ENCODE measurements around the gene TAF1B. TPM values are rescaled to one million over a fixed set of nuclear protein-coding genes. Genes with fewer than 3 reads are reported as not detected.

Gene TAF1B
- total RNA-seq, 1 experiment from 2014 or later, result 29.9 TPM

- Histone ChIP-seq H3K9ac (ENCODE audit: extremely low read depth, insufficient read length, low read length) (no peak overlapping the region), H2BK20ac (ENCODE audit: low read depth, low read length, poor library complexity, severe bottlenecking) (no peak overlapping the region), H3K18ac (ENCODE audit: insufficient read length, low read depth, low read length) (no peak overlapping the region), H4K20me1 (ENCODE audit: control insufficient read depth, insufficient read depth, insufficient read length) (no peaks in the 10 kb centered on the region), H4K5ac (ENCODE audit: insufficient read length, low read depth, low read length) (no peak overlapping the region), H3K23ac (ENCODE audit: insufficient read length, low read depth, low read length) (no peak overlapping the region), H3K9me3 (ENCODE audit: control insufficient read depth, low read depth, low read length) (no peaks in the 10 kb centered on the region), H2BK120ac (ENCODE audit: low read depth, low read length, poor library complexity, severe bottlenecking) (no peak overlapping the region), H3K4me2 (ENCODE audit: insufficient read depth, insufficient read length, low read length) (no peak overlapping the region), H4K91ac (ENCODE audit: insufficient read length, low read depth, low read length) (no peak overlapping the region), H3K14ac (ENCODE audit: insufficient read depth, low read length) (no peak overlapping the region), H3K79me1 (ENCODE audit: insufficient read depth, low read depth, low read length, poor library complexity, severe bottlenecking) (no peaks in the 10 kb centered on the region), H3K56ac (ENCODE audit: insufficient read length, low read depth, low read length) (no peak overlapping the region), H3T11ph (ENCODE audit: low read length) (no peak overlapping the region), H4K8ac (replicated peaks; ENCODE audit: insufficient read length, low read depth, low read length) (no peak overlapping the region), H2AK5ac (ENCODE audit: insufficient read length, low read length) (no peak overlapping the region), H3K27ac (ENCODE audit: insufficient read length, low read depth, low read length) (no peak overlapping the region), H3K4me1 (ENCODE audit: insufficient read depth, low read length) (no peaks in the 10 kb centered on the region), H3K79me2 (ENCODE audit: insufficient read depth, low read length) (no peaks in the 10 kb centered on the region), H2BK15ac (ENCODE audit: low read depth, low read length) (no peak overlapping the region), H3K4ac (ENCODE audit: low read depth, low read length) (no peak overlapping the region), H2BK5ac (ENCODE audit: insufficient read length, low read length) (no peak overlapping the region), H3K27me3 (ENCODE audit: insufficient read depth, low read length) (no peaks in the 10 kb centered on the region), H2BK12ac (ENCODE audit: insufficient read length, low read depth, low read length) (no peak overlapping the region), H3K23me2 (ENCODE audit: insufficient read length, low read depth, low read length, poor library complexity, severe bottlenecking) (no peaks in the 10 kb centered on the region), H2AFZ (ENCODE audit: low read length) (no peak overlapping the region)
- H3K27me3 Mint-ChIP-seq (ENCODE audit: low read depth), result no peaks in the 10 kb centered on the region; the same call in none of the 2 replicates
- WGBS (ENCODE audit: extremely low coverage, insufficient read length, low lambda C conversion rate), result no CpG with 5 or more reads among the region's 13 CpGs
- H3K36me3 Mint-ChIP-seq (ENCODE audit: insufficient read depth in 1 of 3, low read depth in 3 of 3), result no peaks in the 10 kb centered on the region
- H3K27ac Mint-ChIP-seq, result peak overlapping the region in 1 of 3 experiments; percentile 93; a peak in 3 of 7 replicates
- no peaks in the 10 kb centered on the region; a peak in 1 of 5 replicates for H3K9me3 Mint-ChIP-seq
- TF ChIP-seq CTCF (conservative IDR thresholded peaks at IDR 0.05), result peak; percentile 53
- peak; percentile 56 for DNase-seq
- no peak overlapping the region for H3K4me3 Mint-ChIP-seq
- peaks cover 20 to 36% of the 10 kb centered on the region in 2 experiments for H3K4me1 Mint-ChIP-seq
Measured at GRCh38 chr2:9796056-9797010, 46.9 kb upstream of the TAF1B start.
